ENCODE measurements around the gene SH3TC1.

The SH3TC1 gene

DNA sequence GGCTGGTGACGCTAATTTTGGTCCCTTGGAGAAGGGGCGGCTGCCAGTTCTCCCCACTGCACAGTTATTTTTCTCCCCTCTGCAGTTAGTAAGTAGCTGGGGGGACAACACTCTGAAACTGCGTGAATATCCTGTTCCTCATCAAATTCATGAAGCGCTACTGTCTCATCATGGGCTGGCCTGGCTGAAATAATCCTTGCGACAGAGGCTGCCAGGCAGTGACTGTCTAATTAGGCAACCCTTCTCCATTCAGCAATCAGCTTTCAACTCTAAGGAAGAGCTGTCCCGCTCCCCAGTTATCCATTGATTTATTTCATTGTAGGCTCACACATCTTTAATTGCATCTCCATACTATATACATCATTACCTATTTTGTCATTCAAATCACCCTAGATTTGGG is 8.2 kb downstream of the SH3TC1 start:
- Histone ChIP-seq H3K4me3 (ENCODE audit: low read depth in 1 of 2, low read length in 1 of 2) (no peak overlapping the region), H3K27ac (no peak overlapping the region), H3K36me3 (no peaks in the 10 kb centered on the region), H3K4me1 (ENCODE audit: control insufficient read depth in 1 of 2, insufficient read depth in 1 of 2, low read depth in 1 of 2, low read length in 1 of 2) (peaks cover 13 to 22% of the 10 kb centered on the region in 2 experiments), H3K27me3 (peaks cover 54% of the 10 kb centered on the region), H3K9me3 (no peaks in the 10 kb centered on the region)
- no peak for TF ChIP-seq CTCF (IDR thresholded peaks at IDR 0.05)

DNA sequence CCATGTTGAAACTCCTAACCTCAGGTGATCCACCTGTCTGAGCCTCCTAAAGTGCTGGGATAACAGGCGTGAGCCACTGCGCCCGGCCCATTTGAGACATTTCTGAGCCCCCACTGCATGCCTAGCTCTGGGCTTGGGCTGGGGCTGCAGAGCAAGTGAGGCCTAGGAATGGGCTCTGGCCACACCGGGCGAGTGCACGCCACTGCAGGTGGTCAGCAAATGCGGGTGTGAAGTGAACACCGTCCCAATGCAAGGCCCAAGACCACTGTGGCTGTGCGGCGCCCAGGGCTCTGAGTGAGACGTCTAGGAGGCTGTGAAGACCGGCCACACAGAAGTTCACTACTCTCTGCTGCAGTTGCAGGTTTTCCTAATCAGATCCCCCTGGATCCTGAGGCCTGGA is 9.5 kb downstream of the SH3TC1 start:
- TF ChIP-seq CTCF (IDR thresholded peaks at IDR 0.05): no peak
- no peaks in the 10 kb centered on the region for H3K9me3 ChIP-seq
- H3K27ac ChIP-seq: no peak overlapping the region
- H3K4me3 ChIP-seq (ENCODE audit: low read depth in 1 of 2, low read length in 1 of 2): no peak overlapping the region
- H3K36me3 ChIP-seq: no peaks in the 10 kb centered on the region
- peaks cover 13 to 22% of the 10 kb centered on the region in 2 experiments for H3K4me1 ChIP-seq (ENCODE audit: control insufficient read depth in 1 of 2, insufficient read depth in 1 of 2, low read depth in 1 of 2, low read length in 1 of 2)
- peaks cover 41% of the 10 kb centered on the region for H3K27me3 ChIP-seq

DNA sequence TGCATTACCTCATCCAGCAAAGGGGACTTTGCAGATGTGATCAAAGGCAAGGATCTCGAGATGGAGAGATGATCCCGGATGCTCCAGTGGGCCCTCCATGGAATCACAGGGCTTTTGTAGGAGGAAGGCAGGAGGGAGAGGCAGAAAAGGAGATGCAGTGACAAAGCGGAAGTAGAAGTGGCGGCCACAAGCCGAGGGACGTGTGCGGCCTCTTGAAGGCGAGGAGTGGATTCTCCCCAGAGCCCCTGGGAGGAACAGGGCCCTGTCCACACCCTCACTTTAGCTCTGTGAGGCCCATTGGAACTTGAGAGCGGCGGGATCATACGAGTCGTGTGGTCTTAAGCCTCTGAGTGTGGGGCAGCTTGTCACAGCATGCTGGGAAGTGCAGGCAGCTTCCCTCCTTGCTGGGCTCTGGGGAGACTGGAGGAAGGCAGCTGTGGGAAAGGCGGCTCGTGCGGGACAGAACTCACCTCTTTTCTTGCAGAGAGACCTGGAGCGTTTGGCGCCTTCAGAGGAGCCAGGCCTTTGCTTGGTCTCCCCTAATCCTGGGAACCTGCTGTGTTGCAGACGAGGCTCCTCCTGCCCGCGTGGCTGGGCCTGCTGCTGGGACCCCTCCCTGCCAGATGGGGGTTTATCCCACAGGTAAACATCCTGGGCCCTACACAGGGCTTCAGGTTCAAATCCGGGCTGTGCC is 10.2 kb downstream of the SH3TC1 start:
- Histone ChIP-seq H3K36me3 (no peaks in the 10 kb centered on the region), H3K27ac (no peak overlapping the region), H3K4me3 (ENCODE audit: low read depth in 1 of 2, low read length in 1 of 2) (no peak overlapping the region), H3K27me3 (peaks cover 33% of the 10 kb centered on the region), H3K4me1 (ENCODE audit: control insufficient read depth in 1 of 2, insufficient read depth in 1 of 2, low read depth in 1 of 2, low read length in 1 of 2) (peaks cover 13 to 22% of the 10 kb centered on the region in 2 experiments), H3K9me3 (no peaks in the 10 kb centered on the region)
- TF ChIP-seq CTCF (IDR thresholded peaks at IDR 0.05): no peak

DNA sequence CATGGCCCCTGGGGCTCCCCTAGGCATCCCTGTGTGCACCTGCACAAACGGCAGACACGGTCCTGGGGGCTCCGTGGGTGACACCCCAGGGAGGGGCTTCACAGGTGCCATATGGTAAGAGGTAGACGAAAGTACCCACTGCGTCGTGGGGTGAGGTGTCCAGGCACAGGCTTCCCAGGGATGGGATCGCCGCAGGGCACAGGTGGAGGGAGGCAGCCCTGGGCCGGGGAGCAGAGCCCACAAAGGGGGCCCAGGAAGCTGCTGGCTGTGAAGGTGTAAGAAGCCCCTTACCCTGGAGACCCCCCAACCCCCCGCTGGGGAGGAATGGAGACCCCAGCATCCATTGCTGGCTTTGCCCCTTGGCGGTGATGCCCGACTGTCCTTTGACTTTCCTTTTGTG is 10.9 kb downstream of the SH3TC1 start:
- H3K9me3 ChIP-seq: no peaks in the 10 kb centered on the region
- no peak for TF ChIP-seq CTCF (IDR thresholded peaks at IDR 0.05)
- peaks cover 13 to 22% of the 10 kb centered on the region in 2 experiments for H3K4me1 ChIP-seq (ENCODE audit: control insufficient read depth in 1 of 2, insufficient read depth in 1 of 2, low read depth in 1 of 2, low read length in 1 of 2)
- H3K27ac ChIP-seq: no peak overlapping the region
- no peak overlapping the region for H3K4me3 ChIP-seq (ENCODE audit: low read depth in 1 of 2, low read length in 1 of 2)
- no peaks in the 10 kb centered on the region for H3K36me3 ChIP-seq
- H3K27me3 ChIP-seq: peaks cover 27% of the 10 kb centered on the region

GRCh38 chr4:8210616-8211015 is 11.5 kb downstream of the SH3TC1 start:
- no peaks in the 10 kb centered on the region for H3K36me3 ChIP-seq

More at GRCh38 chr4:8210616-8211015, 11.5 kb downstream of the SH3TC1 start:
- Histone ChIP-seq H3K27ac (no peak overlapping the region), H3K27me3 (peaks cover 21% of the 10 kb centered on the region), H3K4me3 (ENCODE audit: low read depth in 1 of 2, low read length in 1 of 2) (no peak overlapping the region), H3K9me3 (no peaks in the 10 kb centered on the region), H3K4me1 (ENCODE audit: control insufficient read depth in 1 of 2, insufficient read depth in 1 of 2, low read depth in 1 of 2, low read length in 1 of 2) (peaks cover 13 to 20% of the 10 kb centered on the region in 2 experiments)
- no peak for TF ChIP-seq CTCF (IDR thresholded peaks at IDR 0.05)
